ENCODE data around the gene PDIK1L.

The PDIK1L gene

DNA sequence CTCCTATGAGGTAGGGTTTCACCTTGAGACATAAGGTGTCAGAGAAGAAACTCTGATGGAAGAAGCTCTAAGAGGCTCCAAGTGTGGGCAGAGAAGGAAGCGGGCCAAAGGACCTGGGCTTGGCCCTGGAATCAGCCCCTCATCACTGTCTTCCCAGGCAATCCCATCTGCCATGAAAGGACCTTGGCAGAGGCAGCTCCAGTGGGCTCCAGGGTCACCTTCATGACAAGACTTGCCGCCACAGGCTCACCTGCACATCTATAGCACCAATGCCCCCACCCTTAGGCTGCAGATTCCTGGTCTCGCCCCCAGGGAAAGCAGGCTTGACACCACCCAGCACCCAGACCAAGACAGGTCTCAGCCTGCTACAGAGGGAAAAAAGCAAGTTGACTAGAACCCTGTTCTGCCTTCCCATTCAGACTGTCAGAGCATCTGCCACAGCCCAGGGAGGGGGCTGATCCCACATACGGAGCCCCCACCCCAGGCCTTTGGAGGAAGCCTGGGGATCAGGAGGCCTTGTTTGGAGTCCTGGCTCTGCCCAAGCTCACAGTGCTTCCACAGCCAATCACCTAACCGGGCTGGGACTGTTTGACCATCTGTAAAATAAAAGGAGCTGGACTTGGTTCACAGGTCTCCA lies 46.8 kb downstream of the PDIK1L start:
- DNase-seq: no peak

GRCh38 chr1:26158908-26159742 lies 47.5 kb downstream of the PDIK1L start, which contains the start of gene FAM110D:
Gene FAM110D (plus strand): TSS chr1:26159079. CDS start chr1:26161292, 2,213 bp downstream.
- DNase-seq: no peak

- no peak for DNase-seq
These were observed 48.1 kb downstream of the PDIK1L start for GRCh38 chr1:26159743-26160039.

- DNase-seq: no peak
These were observed 49.1 kb downstream of the PDIK1L start for GRCh38 chr1:26160527-26161414.

DNA sequence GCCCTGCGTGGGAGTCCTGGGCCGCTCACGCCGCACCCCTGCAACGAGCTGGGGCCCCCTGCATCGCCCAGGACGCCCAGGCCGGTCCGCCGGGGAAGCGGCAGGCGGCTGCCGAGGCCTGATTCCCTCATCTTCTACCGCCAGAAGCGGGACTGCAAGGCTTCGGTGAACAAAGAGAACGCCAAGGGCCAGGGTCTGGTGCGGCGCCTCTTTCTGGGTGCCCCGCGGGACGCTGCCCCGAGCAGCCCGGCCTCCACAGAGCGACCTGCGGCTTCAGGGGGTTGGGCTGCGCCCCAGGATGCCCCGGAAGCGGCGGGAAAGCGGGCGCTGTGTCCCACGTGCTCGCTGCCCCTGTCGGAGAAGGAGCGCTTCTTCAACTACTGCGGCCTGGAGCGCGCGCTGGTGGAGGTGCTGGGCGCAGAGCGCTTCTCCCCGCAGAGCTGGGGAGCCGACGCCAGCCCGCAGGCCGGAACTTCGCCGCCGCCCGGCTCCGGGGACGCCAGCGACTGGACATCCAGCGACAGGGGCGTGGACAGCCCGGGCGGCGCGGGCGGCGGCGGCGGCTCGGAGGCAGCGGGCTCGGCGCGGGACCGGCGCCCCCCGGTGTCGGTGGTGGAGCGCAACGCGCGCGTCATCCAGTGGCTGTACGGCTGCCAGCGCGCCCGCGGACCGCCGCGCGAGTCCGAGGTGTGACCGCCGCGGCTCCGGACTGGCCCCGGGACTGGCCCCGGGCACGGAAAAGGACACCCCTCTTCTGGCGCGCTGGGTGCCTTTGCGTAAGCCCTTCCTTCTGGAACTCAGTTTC lies 50.0 kb downstream of the PDIK1L start:
- peak; percentile 28 for DNase-seq

- no peak for DNase-seq
These were observed 50.6 kb downstream of the PDIK1L start for GRCh38 chr1:26162220-26162709.

- no peak for DNase-seq
These were observed 52.0 kb downstream of the PDIK1L start for GRCh38 chr1:26163684-26164035.

DNA sequence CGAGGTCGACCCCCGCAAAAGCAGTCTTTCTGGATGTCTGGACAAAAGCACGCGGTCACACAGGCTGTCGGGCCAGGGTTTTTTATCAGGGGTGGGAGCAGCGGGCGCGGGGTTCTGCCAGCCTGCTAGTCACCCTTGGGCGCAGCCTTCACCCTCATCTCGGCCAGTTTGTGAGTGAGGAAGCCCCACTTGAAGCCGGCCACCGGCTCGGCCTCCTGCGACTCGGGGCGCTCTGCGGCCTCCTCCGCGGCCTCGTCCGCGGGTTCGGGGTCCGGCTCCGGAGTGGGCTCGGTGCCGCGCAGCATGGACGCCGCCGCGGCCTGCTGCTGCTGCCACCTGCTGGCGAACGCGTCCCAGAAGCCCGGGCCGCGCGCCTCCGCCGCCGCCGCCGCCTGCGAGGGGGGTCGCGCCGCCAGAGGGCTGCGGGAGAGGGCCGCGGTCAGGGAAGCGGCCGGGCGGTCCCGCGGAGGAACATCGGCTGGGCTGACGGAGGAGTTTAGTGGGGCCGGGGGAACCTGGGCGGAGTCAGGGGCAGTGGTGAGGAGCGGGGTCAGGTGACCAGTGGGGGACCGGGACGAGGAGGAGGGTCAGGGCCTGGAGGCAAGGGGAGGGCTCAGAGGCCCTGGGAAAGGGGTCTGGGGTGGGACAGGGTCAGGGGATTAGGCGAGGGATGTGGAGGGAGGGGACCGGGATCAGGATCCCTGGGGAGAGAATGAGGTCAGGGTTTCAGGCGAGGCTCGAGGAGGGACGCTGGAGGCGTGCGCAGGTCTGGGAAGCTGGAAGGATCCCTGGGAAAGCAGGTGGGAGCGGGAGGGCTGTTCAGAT lies 52.6 kb downstream of the PDIK1L start:
- DNase-seq: peak; percentile 40

GRCh38 chr1:26164861-26165842 lies 53.5 kb downstream of the PDIK1L start:
- DNase-seq: no peak

DNA sequence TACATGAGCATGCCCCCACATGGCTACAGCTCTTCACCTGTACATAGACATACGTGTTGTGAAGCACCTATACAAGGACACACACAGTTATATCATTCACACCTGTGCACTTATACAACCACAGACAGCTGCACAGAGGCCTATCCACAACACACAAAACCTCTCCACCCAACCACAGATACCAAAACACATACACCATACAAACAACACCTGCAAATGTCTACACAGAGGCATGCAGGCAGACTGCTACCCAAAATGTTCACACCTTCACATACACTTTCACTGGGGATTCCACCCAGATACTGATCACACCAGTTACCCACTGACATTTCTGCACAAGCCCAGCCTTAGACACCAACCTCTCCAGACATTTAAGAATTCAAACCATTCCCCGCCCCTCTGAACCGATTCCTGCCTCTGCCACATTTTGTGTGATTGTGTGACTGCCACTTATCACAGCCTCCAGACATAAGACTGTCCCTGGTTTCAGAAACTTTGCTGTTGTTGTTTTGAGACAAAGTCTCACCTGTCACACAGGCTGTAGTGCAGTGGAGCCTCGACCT lies 55.2 kb downstream of the PDIK1L start:
- DNase-seq: no peak

DNA sequence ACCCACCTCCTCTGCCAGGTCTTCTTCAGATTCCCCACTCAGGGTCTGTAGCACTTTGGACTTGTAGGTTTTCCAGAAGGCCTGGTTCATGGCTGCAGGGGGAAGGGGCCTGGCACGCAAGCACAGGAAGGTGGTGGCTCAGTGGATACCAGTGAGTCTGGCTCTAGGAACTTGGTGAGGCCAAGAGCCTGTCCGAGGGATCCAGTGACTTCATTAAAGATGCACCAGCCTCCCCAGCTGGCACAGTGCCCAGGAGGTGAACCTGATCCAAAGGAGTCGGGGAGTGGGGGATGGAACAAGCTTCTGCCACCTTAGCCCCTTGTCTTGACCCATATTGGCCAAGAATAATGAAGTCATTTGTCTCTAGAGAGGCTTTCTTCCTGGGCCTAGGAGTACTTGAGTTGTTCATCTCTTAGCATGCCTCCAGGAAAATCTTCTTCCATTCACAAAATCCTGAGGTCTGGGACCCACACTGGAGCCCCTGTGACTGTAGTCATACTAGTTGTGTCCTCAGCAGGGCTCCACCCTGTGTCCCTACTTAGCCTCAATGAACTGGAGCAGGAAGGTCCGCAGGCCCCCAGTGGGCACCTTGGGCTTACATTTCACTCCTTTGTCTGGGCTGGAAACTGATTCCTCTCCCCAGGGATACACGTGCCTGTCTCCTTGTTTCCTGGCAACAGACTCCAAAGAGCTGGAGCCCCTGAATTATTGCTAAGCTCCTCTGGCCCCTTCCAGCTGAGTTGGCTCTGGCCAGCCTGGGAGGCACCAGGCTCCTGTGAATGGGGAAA lies 57.0 kb downstream of the PDIK1L start, which contains the start of gene C1orf232:
C1orf232 (minus strand) TSS at position 554 of the 788 bp plus-strand sequence; CDS start at position 90, 464 bp downstream.
- no peak for DNase-seq

DNA sequence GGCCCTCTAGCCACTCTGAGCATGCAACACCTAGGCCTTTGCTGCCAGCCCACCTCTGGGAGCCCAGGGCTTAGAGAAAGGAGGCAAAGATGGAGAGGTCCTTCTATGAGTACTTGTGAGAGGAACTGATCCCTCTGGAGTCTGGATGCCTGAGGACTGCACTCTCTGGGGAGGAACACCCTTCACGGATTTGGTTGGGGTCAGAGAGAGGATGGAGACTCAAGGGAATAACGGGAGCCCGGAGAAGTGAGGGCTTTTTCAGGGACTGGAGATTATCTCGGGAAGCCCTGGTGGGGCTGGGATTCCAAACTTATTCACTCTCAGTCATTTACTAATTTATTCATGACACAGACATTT lies 57.6 kb downstream of the PDIK1L start:
- no peak for DNase-seq

DNA sequence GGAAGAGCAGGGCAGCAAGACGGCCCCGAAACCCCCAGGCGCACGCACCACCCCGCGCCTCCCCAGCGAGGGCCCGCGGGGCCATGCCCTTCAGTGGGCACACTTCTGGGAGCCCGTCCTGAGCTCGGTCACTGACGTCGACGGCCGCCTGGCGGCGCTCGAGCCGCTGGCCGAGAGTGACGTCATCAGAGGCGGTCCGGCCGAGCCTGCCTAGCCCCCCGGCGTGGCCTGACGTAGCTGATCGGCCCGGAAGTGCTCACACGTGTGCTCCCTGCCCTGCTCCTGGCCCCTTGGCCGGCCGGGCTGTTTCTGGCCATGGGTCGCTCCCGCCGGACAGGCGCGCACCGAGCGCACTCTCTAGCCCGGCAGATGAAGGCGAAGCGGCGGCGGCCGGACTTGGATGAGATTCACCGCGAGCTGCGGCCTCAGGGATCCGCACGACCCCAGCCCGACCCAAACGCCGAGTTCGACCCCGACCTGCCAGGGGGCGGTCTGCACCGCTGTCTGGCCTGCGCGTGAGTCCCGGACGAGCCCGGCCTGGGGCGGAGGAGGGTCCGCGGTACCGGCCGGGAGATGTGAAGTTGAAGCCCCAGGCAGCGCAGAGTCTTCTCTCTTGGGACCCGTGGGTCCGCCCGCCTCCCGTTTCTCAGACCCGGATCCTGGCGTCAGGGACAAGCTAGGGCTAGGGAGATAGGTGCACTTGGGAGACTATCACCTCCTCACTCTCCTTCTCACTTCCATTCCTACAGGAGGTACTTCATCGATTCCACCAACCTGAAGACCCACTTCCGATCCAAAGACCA lies 58.2 kb downstream of the PDIK1L start, which contains the start of gene ZNF593:
ZNF593 (plus strand) TSS at position 240 of the 803 bp plus-strand sequence; CDS start at position 316, 76 bp downstream.
- peak; percentile 75 for DNase-seq

- DNase-seq: no peak
These were observed 58.8 kb downstream of the PDIK1L start for GRCh38 chr1:26170472-26170821.

DNA sequence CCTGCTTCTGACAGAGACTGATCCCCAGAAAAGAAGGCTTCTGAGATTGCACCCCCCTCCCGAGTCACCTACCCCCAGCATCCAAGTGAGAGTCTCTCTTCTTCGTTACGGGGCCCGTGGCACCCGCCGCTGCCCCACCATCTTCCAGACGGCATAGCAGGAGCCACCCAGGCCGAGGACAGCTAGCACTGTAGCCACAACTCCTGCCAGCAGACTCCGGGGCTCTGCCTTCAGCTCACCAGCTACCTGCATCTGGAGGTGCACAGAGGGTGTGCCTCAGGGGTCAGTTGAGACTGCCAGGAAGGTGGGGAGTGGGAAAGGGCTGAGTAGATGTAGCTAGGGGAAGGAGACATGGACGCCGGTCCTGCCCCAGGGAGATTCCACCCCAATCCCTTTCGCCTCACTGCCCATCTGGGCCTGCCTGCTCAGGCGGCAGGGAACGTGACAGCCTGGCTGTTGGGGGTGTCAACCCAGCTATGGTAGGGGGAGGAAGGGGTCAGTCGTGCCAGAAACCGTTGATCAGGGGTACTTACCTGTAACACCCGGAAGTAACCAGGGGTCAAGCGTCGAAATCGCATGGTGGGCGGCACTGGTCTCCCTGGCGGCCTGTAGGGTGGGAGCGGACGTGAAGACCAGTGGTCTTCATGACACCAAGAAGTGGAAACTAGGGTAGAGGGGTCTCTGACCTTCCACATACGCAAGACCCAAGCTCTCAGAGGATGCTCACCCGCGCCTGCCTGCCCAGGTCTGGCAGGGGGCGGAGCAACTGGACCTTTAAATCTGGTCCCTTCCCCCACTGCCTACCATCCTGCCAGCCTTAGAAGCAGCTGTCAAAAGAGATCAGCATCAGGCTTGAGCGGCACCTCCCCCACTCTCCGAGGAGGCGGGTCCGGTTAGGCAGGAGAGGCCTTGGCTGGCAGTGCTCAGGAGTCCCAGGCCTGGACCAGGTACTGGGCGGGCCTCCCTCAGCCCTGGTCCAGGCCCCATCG lies 59.8 kb downstream of the PDIK1L start, which contains the start of gene ZNF593OS:
ZNF593OS (minus strand) TSS at position 749 of the 989 bp plus-strand sequence; CDS start at position 578, 171 bp downstream.
- no peak for DNase-seq
